B cell (primary cell): Measurements from ENCODE around the gene NDUFA8. TPM values are rescaled to one million over a fixed set of nuclear protein-coding genes. Genes with fewer than 3 reads are reported as not detected.

Source experiments
- ATAC-seq: fragments of 200-7000 bp; cut with Tn5 transposase; one replicate; pipeline ENCODE4 v1.10.0; 2021; ENCODE audit warnings: low read depth, mild to moderate bottlenecking, moderate number of reproducible peaks, moderate library complexity
- CTCF ChIA-PET: fragments of 350-600 bp; sonication (Branson Sonifier 250); formaldehyde crosslinking; loops from one replicate; lab custom pipeline; 2021; ENCODE audit warnings: antibody characterized with exemption, inconsistent platforms; lab: Charles Lee
- POLR2A ChIA-PET: fragments of 350-600 bp; sonication (Branson Sonifier 250); formaldehyde crosslinking; loops from one replicate; lab custom pipeline; 2021; ENCODE audit warnings: antibody characterized with exemption; lab: Charles Lee
- DNase-seq: peaks from one replicate; pipeline ENCODE4 v3.0.0; 2013
- H2AFZ ChIP-seq: 2 replicates; pipeline ENCODE4 v1.6.1; 2012; ENCODE audit warnings: mild to moderate bottlenecking, low read depth, low read length; ENCODE audit not compliant: insufficient read depth, poor library complexity, severe bottlenecking
- H3K27ac ChIP-seq, 2 donors: 1 replicate in 1 of 2; 2 replicates in 1 of 2; pipeline ENCODE4 v1.5.1; 2012 to 2013; ENCODE audit warnings: low read length in 2 of 2, mild to moderate bottlenecking in 2 of 2, moderate library complexity in 1 of 2
- H3K27me3 ChIP-seq, 4 experiments: fragments of 200-600 bp in 1 of 4; sonication (generic) in 1 of 4; replicated peaks in 1 of 4; 1 replicate in 2 of 4; 2 replicates in 2 of 4; pipeline versions ENCODE4 v1.6.1 to v1.7.0; 2013 to 2016; ENCODE audit warnings: low read length in 3 of 4, mild to moderate bottlenecking in 2 of 4, mixed read lengths in 1 of 4, moderate library complexity in 1 of 4; ENCODE audit not compliant: insufficient read depth in 4 of 4, control insufficient read depth in 3 of 4; ENCODE audit errors: control extremely low read depth in 1 of 4
- H3K36me3 ChIP-seq, 2 experiments: replicated peaks in 1 of 2; 1 replicate in 1 of 2; 2 replicates in 1 of 2; pipeline versions ENCODE4 v1.6.1 to v1.7.1; 2013; ENCODE audit warnings: low read length in 1 of 2; ENCODE audit not compliant: insufficient read depth in 2 of 2, control insufficient read depth in 1 of 2; ENCODE audit errors: control extremely low read depth in 1 of 2, extremely low read depth in 1 of 2
- H3K4me1 ChIP-seq, 2 donors: fragments of 200-600 bp in 1 of 2; sonication (generic) in 1 of 2; 1 replicate in 1 of 2; 2 replicates in 1 of 2; pipeline versions ENCODE4 v1.5.1 to v1.6.1; 2013 to 2017; ENCODE audit warnings: low read length in 2 of 2; ENCODE audit not compliant: control insufficient read depth in 2 of 2, insufficient read depth in 2 of 2
- H3K4me2 ChIP-seq: replicated peaks from 2 replicates; pipeline ENCODE3; 2012; ENCODE audit warnings: mild to moderate bottlenecking, low read depth, low read length; ENCODE audit not compliant: poor library complexity, severe bottlenecking
- H3K4me3 ChIP-seq, 5 experiments: fragments of 200-600 bp in 1 of 5; sonication (generic) in 1 of 5; 1 replicate in 3 of 5; 2 replicates in 2 of 5; pipeline versions ENCODE4 v1.5.1 to v1.7.0; 2011 to 2016; ENCODE audit warnings: low read length in 4 of 5, mild to moderate bottlenecking in 4 of 5, low read depth in 2 of 5, control low read depth in 1 of 5, moderate library complexity in 1 of 5; ENCODE audit not compliant: insufficient read depth in 1 of 5; ENCODE audit errors: control extremely low read depth in 1 of 5, extremely low read depth in 1 of 5
- H3K79me2 ChIP-seq: fragments of 200-600 bp; sonication (generic); one replicate; pipeline ENCODE4 v1.6.0; 2016; ENCODE audit warnings: low read length; ENCODE audit not compliant: control insufficient read depth, insufficient read depth
- H3K9ac ChIP-seq: fragments of 200-600 bp; sonication (generic); 2 replicates; pipeline ENCODE4 v1.6.1; 2017; ENCODE audit warnings: mild to moderate bottlenecking, low read length, moderate library complexity
- H3K9me3 ChIP-seq, 3 donors: one replicate each; pipeline versions ENCODE4 v1.6.1 to v1.7.1; 2013; ENCODE audit warnings: low read length in 2 of 3; ENCODE audit not compliant: control insufficient read depth in 2 of 3, insufficient read depth in 1 of 3; ENCODE audit errors: control extremely low read depth in 1 of 3
- H4K20me1 ChIP-seq: 2 replicates; pipeline ENCODE4 v1.6.0; 2012; ENCODE audit warnings: mild to moderate bottlenecking, low read length; ENCODE audit not compliant: insufficient read depth, control insufficient read depth, poor library complexity, severe bottlenecking
- H3K27ac Mint-ChIP-seq: one replicate; pipeline ENCODE4 v1.8.0; 2021; ENCODE audit warnings: mixed read lengths
- H3K27me3 Mint-ChIP-seq: one replicate; pipeline ENCODE4 v1.8.0; 2021; ENCODE audit warnings: mixed read lengths
- H3K4me1 Mint-ChIP-seq: one replicate; pipeline ENCODE4 v1.8.0; 2021; ENCODE audit warnings: mixed read lengths
- H3K4me3 Mint-ChIP-seq: one replicate; pipeline ENCODE4 v1.8.0; 2021; ENCODE audit warnings: mixed read lengths
- H3K9me3 Mint-ChIP-seq: one replicate; pipeline ENCODE4 v1.8.0; 2022; ENCODE audit warnings: mixed read lengths; ENCODE audit not compliant: insufficient read depth
- CTCF ChIP-seq: fragments of 200-600 bp; IDR thresholded peaks from one replicate; pipeline ENCODE4 v1.8.0; 2022; ENCODE audit warnings: antibody characterized with exemption, mild to moderate bottlenecking
- EZH2 ChIP-seq: IDR thresholded peaks from 2 replicates; pipeline ENCODE4 v1.6.1; 2012; ENCODE audit warnings: borderline replicate concordance, low read depth, mild to moderate bottlenecking, moderate library complexity, low read length; ENCODE audit not compliant: insufficient read depth, poor library complexity, severe bottlenecking
- WGBS: methylation state at CpG from one replicate; pipeline ENCODE4 v1.1.5; 2013; ENCODE audit warnings: missing lambda C conversion rate; ENCODE audit not compliant: insufficient coverage; 5-methylcytosine and 5-hydroxymethylcytosine counted together
- intact Hi-C: fragments of 100-400 bp; cut with micrococcal nuclease; formaldehyde crosslinking; loops from one replicate; pipeline ENCODE4 v1.10.0; 2022
- polyA plus RNA-seq: library from polyadenylated mRNA; depleted of rRNA; stranded (reverse); fragments of >200 nt; gene quantifications from 2 replicates; pipeline ENCODE4 v1.2.3, GENCODE V29; 2012
- total RNA-seq, 2 donors: library from RNA; stranded (reverse); fragments of 120-200 nt in 1 of 2; gene quantifications; 1 replicate in 1 of 2; 2 replicates in 1 of 2; pipeline versions ENCODE4 v1.2.3 to v1.2.4, GENCODE V29; 2013 to 2022

NDUFA8 gene
- total and polyA plus RNA-seq, 2 donors (not counting 1 experiment from before 2014, with no cell fraction given), result 10.6 to 15.7 TPM

- H3K79me2 ChIP-seq, result no peaks in the 10 kb centered on the region
- TF ChIP-seq EZH2, result no peak
- TF ChIP-seq CTCF, result no peak
- ChIA-PET CTCF (interaction anchor here (1.4 to 5.5 kb wide), 2 partner anchors 11 to 241 kb away, joined by 3 to 29 read pairs; no protein-coding TSS in a partner anchor), POLR2A (no interaction called here)
- no peak overlapping the region for H3K9ac ChIP-seq
- H3K36me3 ChIP-seq, result no peaks in the 10 kb centered on the region
- DNase-seq (no peak), ATAC-seq (no peak)
- no peak overlapping the region for H3K4me2 ChIP-seq
- H4K20me1 ChIP-seq, result no peaks in the 10 kb centered on the region
- Mint-ChIP-seq H3K27ac (no peak overlapping the region), H3K4me1 (no peaks in the 10 kb centered on the region), H3K27me3 (peaks cover 7% of the 10 kb centered on the region), H3K4me3 (no peak overlapping the region), H3K9me3 (peaks cover 2% of the 10 kb centered on the region)
- no peak overlapping the region for H2AFZ ChIP-seq
- WGBS, result 86% methylated on average over 1 of the region's 3 CpGs
- no peaks in the 10 kb centered on the region for H3K4me1 ChIP-seq
- peaks cover 0 to 9% (median 2%) of the 10 kb centered on the region in 3 donors for H3K9me3 ChIP-seq
- peaks cover 0 to 2% (median 0%) of the 10 kb centered on the region in 4 experiments for H3K27me3 ChIP-seq
- intact Hi-C loops, result no loop called here
- H3K27ac ChIP-seq, result no peak overlapping the region
- H3K4me3 ChIP-seq, result no peak overlapping the region
Observed at GRCh38 chr9:122109035-122109813, 50.4 kb downstream of the NDUFA8 start.

- no peaks in the 10 kb centered on the region for H4K20me1 ChIP-seq
- DNase-seq (no peak), ATAC-seq (no peak)
- no peak overlapping the region for H3K27ac ChIP-seq
- H3K27ac Mint-ChIP-seq, result no peak overlapping the region
- H3K9me3 ChIP-seq, result peaks cover 5 to 12% (median 6%) of the 10 kb centered on the region in 3 donors
- TF ChIP-seq EZH2 (no peak), CTCF (no peak)
- intact Hi-C loops, result no loop called here
- 86% methylated on average over 4 of the region's 7 CpGs for WGBS
- no peak overlapping the region for H3K4me3 ChIP-seq
- no peaks in the 10 kb centered on the region for H3K79me2 ChIP-seq
- ChIA-PET POLR2A (no interaction called here), CTCF (interaction anchor here (1.0 to 5.5 kb wide), 5 partner anchors 9 to 244 kb away, joined by 3 to 29 read pairs (median 7); no protein-coding TSS in a partner anchor)
- H3K27me3 Mint-ChIP-seq, result peaks cover 7% of the 10 kb centered on the region
- H3K36me3 ChIP-seq, result no peaks in the 10 kb centered on the region
- peaks cover 7% of the 10 kb centered on the region for H3K9me3 Mint-ChIP-seq
- no peak overlapping the region for H2AFZ ChIP-seq
- H3K4me1 Mint-ChIP-seq, result no peaks in the 10 kb centered on the region
- H3K4me1 ChIP-seq, result no peaks in the 10 kb centered on the region
- no peak overlapping the region for H3K4me3 Mint-ChIP-seq
- no peaks in the 10 kb centered on the region for H3K27me3 ChIP-seq
- H3K4me2 ChIP-seq, result no peak overlapping the region
- no peak overlapping the region for H3K9ac ChIP-seq
Observed at GRCh38 chr9:122107291-122107805, 52.2 kb downstream of the NDUFA8 start.
